Sigmoid colon (tissue), 4 donors: ENCODE data around the gene AGAP9.
"Not testable (repeated sequence)": the region's sequence is repeated elsewhere in the genome, so short reads cannot be mapped to it uniquely, and the experiment has no call there.

Source experiments
- CTCF ChIP-seq, 4 experiments: fragments of 450-650 bp in 3 of 4; fragments of 200-600 bp in 1 of 4; IDR thresholded peaks; one replicate each; pipeline ENCODE4 v1.5.1; 2016 to 2019; ENCODE audit warnings: antibody characterized with exemption in 4 of 4, mild to moderate bottlenecking in 3 of 4, moderate library complexity in 2 of 4
- EP300 ChIP-seq, 4 donors: sonication (generic); formaldehyde crosslinking; IDR thresholded peaks; one replicate each; pipeline ENCODE4 v1.6.1; 2017; ENCODE audit warnings: antibody characterized with exemption in 4 of 4
- POLR2A ChIP-seq, 2 donors: fragments of 450-650 bp; IDR thresholded peaks; one replicate each; pipeline ENCODE4 v1.6.1; 2016; ENCODE audit warnings: antibody characterized with exemption in 2 of 2, mild to moderate bottlenecking in 2 of 2, moderate library complexity in 2 of 2
- POLR2AphosphoS5 ChIP-seq, 4 donors: sonication (generic); formaldehyde crosslinking; IDR thresholded peaks; one replicate each; pipeline ENCODE4 v1.6.1; 2017; ENCODE audit warnings: antibody characterized with exemption in 4 of 4

GRCh38 chr10:47552719-47553118 lies 29.3 kb upstream of the AGAP9 start:
- TF ChIP-seq CTCF, POLR2AphosphoS5, EP300, POLR2A (IDR thresholded peaks at IDR 0.05): not testable (repeated sequence)
